ENCODE measurements around the gene AMD1. TPM values are rescaled to one million over a fixed set of nuclear protein-coding genes. Genes with fewer than 3 reads are reported as not detected.

AMD1 gene
- total and polyA plus RNA-seq, 9 of the 15 experiments (the other 6 are each of a cell fraction or from before 2014, with no cell fraction given): 60.0 to 151 (median 85.6) TPM

- TF ChIP-seq STAT6 (CRISPR knock-in tag; IDR thresholded peaks at IDR 0.05) (no peak), BHLHE40 (IDR thresholded peaks at IDR 0.05; ENCODE audit: low read length) (0 out of 2 replicates have a peak, but pooled peaks have one; percentile 9), STAT5B (CRISPR knock-in tag; IDR thresholded peaks at IDR 0.05) (no peak), LEF1 (IDR thresholded peaks at IDR 0.05) (no peak), PRDM10 (IDR thresholded peaks at IDR 0.05; ENCODE audit: partially characterized antibody) (no peak), NR4A1 (CRISPR knock-in tag; IDR thresholded peaks at IDR 0.05) (no peak), NR4A1 (tag; IDR thresholded peaks at IDR 0.05) (no peak), ZBTB8A (IDR thresholded peaks at IDR 0.05; ENCODE audit: partially characterized antibody) (no peak), PTBP1 (IDR thresholded peaks at IDR 0.05; ENCODE audit: low read depth, low read length) (no peak), REST (IDR thresholded peaks at IDR 0.05; ENCODE audit: borderline replicate concordance) (peak; percentile 59; the same call in 1 of the 2 replicates), REST (CRISPR knock-in tag; IDR thresholded peaks at IDR 0.05; ENCODE audit: low read depth) (no peak), ZNF311 (CRISPR knock-in tag; IDR thresholded peaks at IDR 0.05) (no peak), BRD4 (IDR thresholded peaks at IDR 0.05) (no peak)
Observed at GRCh38 chr6:110878751-110879522, 4.4 kb downstream of the AMD1 start (continued).
